Stimulated activated CD8-positive, alpha-beta memory T cell treated with anti-CD3 and anti-CD28 coated beads, Interleukin-15, amount 100 ng/mL, for 48 hours (primary cell): ENCODE measurements around the gene DOCK4.

Experiments
- DNase-seq, 2 donors: peaks; one replicate each; pipeline ENCODE4 v3.0.0-alpha.2; 2020; ENCODE audit warnings: low read depth in 2 of 2

DOCK4 gene

GRCh38 chr7:111770116-111770515, 436.1 kb downstream of the DOCK4 start:
- DNase-seq = no peak

GRCh38 chr7:111765751-111766643, 440.2 kb downstream of the DOCK4 start:
- DNase-seq = no peak

GRCh38 chr7:111763221-111763801, 442.9 kb downstream of the DOCK4 start:
- no peak for DNase-seq

- DNase-seq = no peak
Observed at GRCh38 chr7:111762799-111763198, 443.4 kb downstream of the DOCK4 start.

GRCh38 chr7:111762211-111762610, 444.0 kb downstream of the DOCK4 start:
- no peak for DNase-seq

- DNase-seq = no peak
Observed at GRCh38 chr7:111760043-111760442, 446.2 kb downstream of the DOCK4 start.

- DNase-seq = no peak
Observed at GRCh38 chr7:111758332-111758731, 447.9 kb downstream of the DOCK4 start.

- DNase-seq = no peak
Observed at GRCh38 chr7:111756687-111757178, 449.5 kb downstream of the DOCK4 start.

- no peak for DNase-seq
Observed at GRCh38 chr7:111755383-111755782, 450.8 kb downstream of the DOCK4 start.

- DNase-seq = no peak
Observed at GRCh38 chr7:111753968-111754367, 452.2 kb downstream of the DOCK4 start.

GRCh38 chr7:111752022-111752582, 454.1 kb downstream of the DOCK4 start:
- peak; percentile 19 to 29 for DNase-seq

GRCh38 chr7:111750878-111751277, 455.3 kb downstream of the DOCK4 start:
- no peak for DNase-seq

GRCh38 chr7:111750228-111750627, 456.0 kb downstream of the DOCK4 start:
- no peak for DNase-seq

- DNase-seq = no peak
Observed at GRCh38 chr7:111749625-111750024, 456.6 kb downstream of the DOCK4 start.

- no peak for DNase-seq
Observed at GRCh38 chr7:111747718-111748117, 458.5 kb downstream of the DOCK4 start.

- DNase-seq = no peak
Observed at GRCh38 chr7:111746950-111747349, 459.2 kb downstream of the DOCK4 start.

GRCh38 chr7:111744501-111745155, 461.6 kb downstream of the DOCK4 start:
- no peak for DNase-seq

- DNase-seq = no peak
Observed at GRCh38 chr7:111743244-111743847, 462.9 kb downstream of the DOCK4 start.

- no peak for DNase-seq
Observed at GRCh38 chr7:111741811-111742240, 464.4 kb downstream of the DOCK4 start.

- DNase-seq = no peak
Observed at GRCh38 chr7:111740942-111741341, 465.3 kb downstream of the DOCK4 start.

GRCh38 chr7:111736552-111736874, 469.7 kb downstream of the DOCK4 start:
- no peak for DNase-seq
